ENCODE measurements around the gene XPO6. TPM values are rescaled to one million over a fixed set of nuclear protein-coding genes. Genes with fewer than 3 reads are reported as not detected.

Gene XPO6
- total and polyA plus RNA-seq, 4 donors: 27.5 to 50.0 (median 36.0) TPM

GRCh38 chr16:28213396-28213795 is 1.6 kb upstream of the XPO6 start:
- Histone ChIP-seq H3K9ac (ENCODE audit: low read depth in 1 of 2, low read length in 2 of 2) (no peak overlapping the region), H3K27me3 (ENCODE audit: control insufficient read depth in 4 of 4, insufficient read depth in 4 of 4, low read length in 3 of 4) (no peaks in the 10 kb centered on the region), H3K4me3 (ENCODE audit: low read depth in 1 of 3, low read length in 3 of 3) (no peak overlapping the region), H3K27ac (ENCODE audit: low read depth in 1 of 2, low read length in 2 of 2) (no peak overlapping the region), H3K36me3 (ENCODE audit: control insufficient read depth in 4 of 4, insufficient read depth in 3 of 4, low read depth in 1 of 4, low read length in 3 of 4) (peaks cover 0 to 6% (median 0%) of the 10 kb centered on the region in 4 donors), H3K9me3 (ENCODE audit: control insufficient read depth in 4 of 4, low read length in 3 of 4) (no peaks in the 10 kb centered on the region), H3K4me1 (ENCODE audit: control insufficient read depth in 4 of 4, insufficient read depth in 4 of 4, low read length in 3 of 4) (peaks cover 0 to 12% (median 9%) of the 10 kb centered on the region in 4 donors)
- TF ChIP-seq HNF4G (IDR thresholded peaks at IDR 0.05) (no peak), YY1 (IDR thresholded peaks at IDR 0.05) (no peak), GABPA (IDR thresholded peaks at IDR 0.05 in 1 of 2, conservative IDR thresholded peaks at IDR 0.05 in 1 of 2) (no peak), SP1 (IDR thresholded peaks at IDR 0.05) (no peak), RXRA (IDR thresholded peaks at IDR 0.05) (no peak), HNF4A (conservative IDR thresholded peaks at IDR 0.05) (no peak), JUND (IDR thresholded peaks at IDR 0.05) (no peak), TAF1 (conservative IDR thresholded peaks at IDR 0.05) (no peak), FOXA2 (IDR thresholded peaks at IDR 0.05) (no peak), MAX (IDR thresholded peaks at IDR 0.05) (no peak), RAD21 (IDR thresholded peaks at IDR 0.05) (no peak), FOXA1 (IDR thresholded peaks at IDR 0.05) (no peak)
- TF ChIP-seq, protein P1, sequence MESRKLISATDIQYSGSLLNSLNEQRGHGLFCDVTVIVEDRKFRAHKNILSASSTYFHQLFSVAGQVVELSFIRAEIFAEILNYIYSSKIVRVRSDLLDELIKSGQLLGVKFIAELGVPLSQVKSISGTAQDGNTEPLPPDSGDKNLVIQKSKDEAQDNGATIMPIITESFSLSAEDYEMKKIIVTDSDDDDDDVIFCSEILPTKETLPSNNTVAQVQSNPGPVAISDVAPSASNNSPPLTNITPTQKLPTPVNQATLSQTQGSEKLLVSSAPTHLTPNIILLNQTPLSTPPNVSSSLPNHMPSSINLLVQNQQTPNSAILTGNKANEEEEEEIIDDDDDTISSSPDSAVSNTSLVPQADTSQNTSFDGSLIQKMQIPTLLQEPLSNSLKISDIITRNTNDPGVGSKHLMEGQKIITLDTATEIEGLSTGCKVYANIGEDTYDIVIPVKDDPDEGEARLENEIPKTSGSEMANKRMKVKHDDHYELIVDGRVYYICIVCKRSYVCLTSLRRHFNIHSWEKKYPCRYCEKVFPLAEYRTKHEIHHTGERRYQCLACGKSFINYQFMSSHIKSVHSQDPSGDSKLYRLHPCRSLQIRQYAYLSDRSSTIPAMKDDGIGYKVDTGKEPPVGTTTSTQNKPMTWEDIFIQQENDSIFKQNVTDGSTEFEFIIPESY (IDR thresholded peaks at IDR 0.05): no peak
- 86% methylated on average over 3 of the region's 3 CpGs for WGBS
- DNase-seq (ENCODE audit: low spot score): no peak

- peaks cover 0 to 10% (median 0%) of the 10 kb centered on the region in 4 donors for H3K36me3 ChIP-seq (ENCODE audit: control insufficient read depth in 4 of 4, insufficient read depth in 3 of 4, low read depth in 1 of 4, low read length in 3 of 4)
- peak overlapping the region in 1 of 2 donors; percentile 66 for H3K27ac ChIP-seq (ENCODE audit: low read depth in 1 of 2, low read length in 2 of 2)
- WGBS: 95% methylated on average over 4 of the region's 4 CpGs
- no peaks in the 10 kb centered on the region for H3K27me3 ChIP-seq (ENCODE audit: control insufficient read depth in 4 of 4, insufficient read depth in 4 of 4, low read length in 3 of 4)
- no peak for DNase-seq (ENCODE audit: low spot score)
- no peaks in the 10 kb centered on the region for H3K9me3 ChIP-seq (ENCODE audit: control insufficient read depth in 4 of 4, low read length in 3 of 4)
- peaks cover 0 to 12% (median 9%) of the 10 kb centered on the region in 4 donors for H3K4me1 ChIP-seq (ENCODE audit: control insufficient read depth in 4 of 4, insufficient read depth in 4 of 4, low read length in 3 of 4)
- TF ChIP-seq YY1 (IDR thresholded peaks at IDR 0.05) (no peak), NR2F2 (IDR thresholded peaks at IDR 0.05) (no peak), TAF1 (conservative IDR thresholded peaks at IDR 0.05) (no peak), HNF4G (IDR thresholded peaks at IDR 0.05) (no peak), EGR1 (IDR thresholded peaks at IDR 0.05; ENCODE audit: low read depth in 2 of 2) (no peak), HNF4A (conservative IDR thresholded peaks at IDR 0.05) (no peak), FOXA2 (IDR thresholded peaks at IDR 0.05) (no peak)
- TF ChIP-seq, protein P1 (IDR thresholded peaks at IDR 0.05): no peak
- TF ChIP-seq, protein P2, sequence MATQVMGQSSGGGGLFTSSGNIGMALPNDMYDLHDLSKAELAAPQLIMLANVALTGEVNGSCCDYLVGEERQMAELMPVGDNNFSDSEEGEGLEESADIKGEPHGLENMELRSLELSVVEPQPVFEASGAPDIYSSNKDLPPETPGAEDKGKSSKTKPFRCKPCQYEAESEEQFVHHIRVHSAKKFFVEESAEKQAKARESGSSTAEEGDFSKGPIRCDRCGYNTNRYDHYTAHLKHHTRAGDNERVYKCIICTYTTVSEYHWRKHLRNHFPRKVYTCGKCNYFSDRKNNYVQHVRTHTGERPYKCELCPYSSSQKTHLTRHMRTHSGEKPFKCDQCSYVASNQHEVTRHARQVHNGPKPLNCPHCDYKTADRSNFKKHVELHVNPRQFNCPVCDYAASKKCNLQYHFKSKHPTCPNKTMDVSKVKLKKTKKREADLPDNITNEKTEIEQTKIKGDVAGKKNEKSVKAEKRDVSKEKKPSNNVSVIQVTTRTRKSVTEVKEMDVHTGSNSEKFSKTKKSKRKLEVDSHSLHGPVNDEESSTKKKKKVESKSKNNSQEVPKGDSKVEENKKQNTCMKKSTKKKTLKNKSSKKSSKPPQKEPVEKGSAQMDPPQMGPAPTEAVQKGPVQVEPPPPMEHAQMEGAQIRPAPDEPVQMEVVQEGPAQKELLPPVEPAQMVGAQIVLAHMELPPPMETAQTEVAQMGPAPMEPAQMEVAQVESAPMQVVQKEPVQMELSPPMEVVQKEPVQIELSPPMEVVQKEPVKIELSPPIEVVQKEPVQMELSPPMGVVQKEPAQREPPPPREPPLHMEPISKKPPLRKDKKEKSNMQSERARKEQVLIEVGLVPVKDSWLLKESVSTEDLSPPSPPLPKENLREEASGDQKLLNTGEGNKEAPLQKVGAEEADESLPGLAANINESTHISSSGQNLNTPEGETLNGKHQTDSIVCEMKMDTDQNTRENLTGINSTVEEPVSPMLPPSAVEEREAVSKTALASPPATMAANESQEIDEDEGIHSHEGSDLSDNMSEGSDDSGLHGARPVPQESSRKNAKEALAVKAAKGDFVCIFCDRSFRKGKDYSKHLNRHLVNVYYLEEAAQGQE (IDR thresholded peaks at IDR 0.05): no peak
- H3K9ac ChIP-seq (ENCODE audit: low read depth in 1 of 2, low read length in 2 of 2): no peak overlapping the region
- H3K4me3 ChIP-seq (ENCODE audit: low read depth in 1 of 3, low read length in 3 of 3): peak overlapping the region; percentile 82 to 96 (median 89)
Measured at GRCh38 chr16:28212532-28212873, 738 bp upstream of the XPO6 start.
